Neural crest cell (in vitro differentiated cells): ENCODE measurements around the gene PHLDA2. TPM values are rescaled to one million over a fixed set of nuclear protein-coding genes. Genes with fewer than 3 reads are reported as not detected.
A peak's percentile ranks its signal among the peaks of the same experiment; 100 is the strongest.

Source experiments
- DNase-seq: peaks from one replicate; pipeline ENCODE4 v3.0.0; 2021; ENCODE audit warnings: low read depth, mixed read lengths, low spot score
- H3K27ac Mint-ChIP-seq: one replicate; pipeline ENCODE4 v1.8.0; 2021; ENCODE audit warnings: mild to moderate bottlenecking, mixed read lengths; ENCODE audit not compliant: unreplicated experiment
- H3K27me3 Mint-ChIP-seq: 2 replicates; pipeline ENCODE4 v1.8.0; 2021; ENCODE audit warnings: low read depth, mild to moderate bottlenecking, mixed read lengths
- H3K36me3 Mint-ChIP-seq: 2 replicates; pipeline ENCODE4 v1.8.0; 2021; ENCODE audit warnings: low read depth, mild to moderate bottlenecking, mixed read lengths
- H3K4me1 Mint-ChIP-seq: 2 replicates; pipeline ENCODE4 v1.8.0; 2021; ENCODE audit warnings: mixed read lengths
- H3K4me3 Mint-ChIP-seq: one replicate; pipeline ENCODE4 v1.8.0; 2021; ENCODE audit warnings: mild to moderate bottlenecking, mixed read lengths
- H3K9me3 Mint-ChIP-seq: 2 replicates; pipeline ENCODE4 v1.8.0; 2021; ENCODE audit warnings: mixed read lengths
- total RNA-seq: library from RNA; stranded (reverse); gene quantifications from 2 replicates; pipeline ENCODE4 v1.2.1, GENCODE V29; 2021
- TF ChIP-seq, protein P1 (sequence below): fragments of 200-600 bp; sonication (generic); conservative IDR thresholded peaks from 2 replicates; pipeline ENCODE4 v1.5.0; 2021; ENCODE audit warnings: antibody characterized with exemption, mild to moderate bottlenecking

PHLDA2 gene
- total RNA-seq, 1 donor from 2014 or later, result 1.1 TPM

DNA sequence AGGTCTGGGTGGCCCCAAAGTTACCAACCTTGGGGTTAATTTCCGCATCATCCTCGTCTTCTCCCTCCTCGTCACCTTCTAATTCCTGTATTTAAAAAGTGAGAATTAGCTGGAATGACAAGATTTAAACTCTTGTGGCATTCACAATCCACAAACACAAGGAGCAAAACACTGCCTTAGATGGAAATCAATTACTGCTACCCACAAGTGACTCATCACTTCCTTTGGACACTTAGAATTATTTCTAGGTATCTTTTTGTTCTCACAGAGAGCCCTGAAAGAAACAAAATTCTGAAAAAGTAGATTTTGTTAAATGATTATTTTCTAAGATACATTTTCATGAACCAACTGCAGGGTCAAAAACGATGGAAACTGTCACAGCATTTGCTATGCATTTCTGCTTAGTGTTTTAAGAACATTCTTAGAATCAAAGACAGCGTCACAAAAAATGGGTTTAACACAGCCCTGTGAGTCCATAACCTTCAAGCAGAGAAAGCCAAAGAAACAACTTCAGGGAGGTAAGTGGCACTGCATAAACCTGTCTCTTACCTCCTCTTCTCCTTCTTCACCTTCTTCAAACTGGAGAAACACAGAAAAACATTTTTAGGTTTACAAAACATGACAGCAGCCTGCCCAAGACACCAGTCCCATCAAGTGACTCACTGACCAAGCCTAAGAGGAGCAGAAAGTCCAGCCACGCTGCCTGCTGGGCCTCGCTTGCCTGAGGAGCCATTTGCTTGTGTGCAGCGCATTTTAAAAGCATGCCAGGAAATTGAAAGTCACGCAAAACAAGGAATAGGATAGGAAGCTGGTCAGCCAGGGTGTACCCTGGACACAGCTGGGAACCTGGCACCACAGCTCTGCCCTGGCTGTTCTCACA, 22.3 kb upstream of the PHLDA2 start:
- no peak overlapping the region for H3K4me3 Mint-ChIP-seq
- no peaks in the 10 kb centered on the region for H3K9me3 Mint-ChIP-seq
- peaks cover 21% of the 10 kb centered on the region for H3K36me3 Mint-ChIP-seq
- H3K27ac Mint-ChIP-seq, result no peak overlapping the region
- DNase-seq, result no peak
- TF ChIP-seq, protein P1, sequence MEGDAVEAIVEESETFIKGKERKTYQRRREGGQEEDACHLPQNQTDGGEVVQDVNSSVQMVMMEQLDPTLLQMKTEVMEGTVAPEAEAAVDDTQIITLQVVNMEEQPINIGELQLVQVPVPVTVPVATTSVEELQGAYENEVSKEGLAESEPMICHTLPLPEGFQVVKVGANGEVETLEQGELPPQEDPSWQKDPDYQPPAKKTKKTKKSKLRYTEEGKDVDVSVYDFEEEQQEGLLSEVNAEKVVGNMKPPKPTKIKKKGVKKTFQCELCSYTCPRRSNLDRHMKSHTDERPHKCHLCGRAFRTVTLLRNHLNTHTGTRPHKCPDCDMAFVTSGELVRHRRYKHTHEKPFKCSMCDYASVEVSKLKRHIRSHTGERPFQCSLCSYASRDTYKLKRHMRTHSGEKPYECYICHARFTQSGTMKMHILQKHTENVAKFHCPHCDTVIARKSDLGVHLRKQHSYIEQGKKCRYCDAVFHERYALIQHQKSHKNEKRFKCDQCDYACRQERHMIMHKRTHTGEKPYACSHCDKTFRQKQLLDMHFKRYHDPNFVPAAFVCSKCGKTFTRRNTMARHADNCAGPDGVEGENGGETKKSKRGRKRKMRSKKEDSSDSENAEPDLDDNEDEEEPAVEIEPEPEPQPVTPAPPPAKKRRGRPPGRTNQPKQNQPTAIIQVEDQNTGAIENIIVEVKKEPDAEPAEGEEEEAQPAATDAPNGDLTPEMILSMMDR, result no peak
- peaks cover 8% of the 10 kb centered on the region for H3K4me1 Mint-ChIP-seq
- H3K27me3 Mint-ChIP-seq, result no peaks in the 10 kb centered on the region

DNA sequence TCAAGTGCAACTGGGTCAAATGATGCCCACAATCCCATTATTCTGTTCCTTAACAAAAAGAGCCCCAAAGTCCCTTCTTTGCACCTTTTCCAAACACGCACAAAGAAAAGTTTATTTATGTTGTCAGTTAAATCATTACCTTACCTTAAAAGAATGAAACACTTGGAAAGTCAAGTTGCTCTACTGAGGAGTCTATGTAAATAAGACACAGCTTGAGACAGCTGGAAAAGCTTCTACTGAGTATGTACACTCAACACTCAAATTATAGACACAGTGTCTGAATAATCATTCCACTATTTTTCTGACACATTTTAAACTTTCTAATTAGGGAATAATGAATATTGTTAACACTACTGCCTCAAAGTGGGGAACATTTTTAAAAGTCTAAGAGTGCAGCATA, 21.6 kb upstream of the PHLDA2 start:
- Mint-ChIP-seq H3K4me3 (no peak overlapping the region), H3K4me1 (peaks cover 15% of the 10 kb centered on the region), H3K27me3 (no peaks in the 10 kb centered on the region), H3K36me3 (peaks cover 22% of the 10 kb centered on the region), H3K9me3 (no peaks in the 10 kb centered on the region), H3K27ac (no peak overlapping the region)
- TF ChIP-seq, protein P1, result no peak
- DNase-seq, result no peak

DNA sequence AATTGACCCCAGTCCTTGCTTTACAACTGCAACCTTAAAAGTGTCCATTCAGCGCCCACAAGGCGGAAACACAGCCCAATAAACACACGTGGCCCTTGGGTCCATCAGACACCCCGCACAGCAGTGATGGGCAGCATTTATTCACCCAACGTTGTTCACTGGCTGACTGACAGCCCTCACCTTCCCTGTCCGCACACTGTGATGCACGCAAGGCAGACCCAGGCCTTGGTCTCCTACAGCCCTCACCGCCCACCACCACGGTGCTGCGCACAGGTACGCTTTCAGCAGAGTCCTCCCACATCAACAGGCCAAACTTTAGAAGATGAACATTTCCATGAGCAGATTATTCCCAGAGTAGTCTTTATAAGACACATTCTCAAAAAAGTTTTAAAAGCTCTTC, 20.7 kb upstream of the PHLDA2 start:
- no peak overlapping the region for H3K27ac Mint-ChIP-seq

DNA sequence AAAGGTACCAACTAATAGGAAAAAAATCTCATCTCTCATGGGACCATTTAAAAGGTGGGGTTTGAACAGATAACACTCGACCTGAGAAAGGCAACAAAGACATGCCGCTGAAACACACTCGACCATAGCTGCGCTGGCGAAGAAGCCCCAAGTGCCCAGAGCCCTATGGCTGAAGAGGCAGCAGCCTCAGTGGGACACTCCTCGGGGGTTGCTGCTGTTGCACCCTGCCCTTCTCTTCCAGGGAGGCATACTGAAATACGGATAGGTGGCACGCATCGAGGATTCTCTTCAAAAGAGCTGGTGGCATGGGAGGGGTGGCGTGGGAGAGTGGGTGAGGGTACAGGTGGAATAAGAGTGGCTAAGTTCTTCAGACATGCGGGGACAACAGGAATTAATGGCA, 18.5 kb upstream of the PHLDA2 start:
- Mint-ChIP-seq H3K4me1 (peaks cover 26% of the 10 kb centered on the region), H3K4me3 (no peak overlapping the region), H3K27ac (no peak overlapping the region), H3K27me3 (peaks cover 3% of the 10 kb centered on the region), H3K36me3 (peaks cover 15% of the 10 kb centered on the region), H3K9me3 (no peaks in the 10 kb centered on the region)
- TF ChIP-seq, protein P1, result no peak
- no peak for DNase-seq

More for the DNA sequence above, 20.7 kb upstream of the PHLDA2 start:
- Mint-ChIP-seq H3K4me1 (peaks cover 24% of the 10 kb centered on the region), H3K27me3 (peaks cover 3% of the 10 kb centered on the region), H3K4me3 (no peak overlapping the region), H3K9me3 (no peaks in the 10 kb centered on the region), H3K36me3 (peaks cover 19% of the 10 kb centered on the region)
- no peak for DNase-seq
- TF ChIP-seq, protein P1, result no peak

DNA sequence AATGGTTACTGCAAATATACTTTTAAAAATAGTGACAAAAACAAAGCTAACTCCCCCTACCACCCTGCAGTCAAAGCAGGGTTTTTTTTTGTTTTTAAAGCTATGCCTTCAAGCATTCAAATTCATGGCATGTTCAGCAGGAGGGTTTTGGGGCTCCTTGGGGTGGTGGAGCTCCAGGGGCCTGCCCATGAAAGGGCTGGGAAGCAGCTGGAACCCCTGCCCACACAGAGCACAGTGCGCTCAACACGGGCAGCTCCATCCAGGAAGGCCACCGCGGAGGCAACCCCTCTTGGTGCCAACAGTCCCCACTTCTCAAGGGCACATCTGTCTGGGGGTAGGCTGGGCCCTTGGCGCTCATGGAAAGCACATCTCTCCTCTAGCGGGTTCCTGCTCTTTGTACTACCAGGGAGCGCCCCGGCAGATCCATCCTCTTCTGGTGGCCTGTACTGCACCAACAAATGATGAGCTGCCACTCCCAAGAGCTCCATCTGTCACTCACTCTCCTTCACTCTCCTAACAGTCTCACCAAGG, 16.6 kb upstream of the PHLDA2 start:
- H3K4me1 Mint-ChIP-seq, result peaks cover 26% of the 10 kb centered on the region
- TF ChIP-seq, protein P1, result no peak
- peak overlapping the region; percentile 61 for H3K4me3 Mint-ChIP-seq
- H3K36me3 Mint-ChIP-seq, result peaks cover 12% of the 10 kb centered on the region
- no peak overlapping the region for H3K27ac Mint-ChIP-seq
- peaks cover 3% of the 10 kb centered on the region for H3K27me3 Mint-ChIP-seq
- DNase-seq, result no peak
- no peaks in the 10 kb centered on the region for H3K9me3 Mint-ChIP-seq
